ENCODE results near the gene GAGE10. TPM values are rescaled to one million over a fixed set of nuclear protein-coding genes. Genes with fewer than 3 reads are reported as not detected.

Gene GAGE10
- total RNA-seq, 1 donor from 2014 or later: not detected

- Mint-ChIP-seq H3K4me1 (ENCODE audit: low read depth, unreplicated experiment) (peaks cover 2% of the 10 kb centered on the region), H3K9me3 (ENCODE audit: unreplicated experiment) (no peaks in the 10 kb centered on the region), H3K27ac (ENCODE audit: unreplicated experiment) (no peak overlapping the region), H3K4me3 (ENCODE audit: unreplicated experiment) (no peak overlapping the region), H3K36me3 (ENCODE audit: unreplicated experiment) (no peaks in the 10 kb centered on the region), H3K27me3 (ENCODE audit: unreplicated experiment) (peaks cover 2% of the 10 kb centered on the region)
- no peak for TF ChIP-seq CTCF (IDR thresholded peaks at IDR 0.05; ENCODE audit: partially characterized antibody, unreplicated experiment)
- DNase-seq: no peak
These were observed 5.3 kb downstream of the GAGE10 start for GRCh38 chrX:49308604-49309269.

- Mint-ChIP-seq H3K27ac (ENCODE audit: unreplicated experiment) (no peak overlapping the region), H3K4me1 (ENCODE audit: low read depth, unreplicated experiment) (peaks cover 2% of the 10 kb centered on the region), H3K27me3 (ENCODE audit: unreplicated experiment) (peaks cover 2% of the 10 kb centered on the region), H3K36me3 (ENCODE audit: unreplicated experiment) (no peaks in the 10 kb centered on the region), H3K9me3 (ENCODE audit: unreplicated experiment) (no peaks in the 10 kb centered on the region), H3K4me3 (ENCODE audit: unreplicated experiment) (no peak overlapping the region)
- no peak for TF ChIP-seq CTCF (IDR thresholded peaks at IDR 0.05; ENCODE audit: partially characterized antibody, unreplicated experiment)
- DNase-seq: no peak
These were observed 6.0 kb downstream of the GAGE10 start for GRCh38 chrX:49309401-49309981.

- Mint-ChIP-seq H3K36me3 (ENCODE audit: unreplicated experiment) (no peaks in the 10 kb centered on the region), H3K4me3 (ENCODE audit: unreplicated experiment) (no peak overlapping the region), H3K27ac (ENCODE audit: unreplicated experiment) (no peak overlapping the region), H3K9me3 (ENCODE audit: unreplicated experiment) (no peaks in the 10 kb centered on the region), H3K4me1 (ENCODE audit: low read depth, unreplicated experiment) (peaks cover 2% of the 10 kb centered on the region), H3K27me3 (ENCODE audit: unreplicated experiment) (peaks cover 2% of the 10 kb centered on the region)
- TF ChIP-seq CTCF (IDR thresholded peaks at IDR 0.05; ENCODE audit: partially characterized antibody, unreplicated experiment): no peak
- no peak for DNase-seq
These were observed 6.9 kb downstream of the GAGE10 start for GRCh38 chrX:49310371-49310770.

GRCh38 chrX:49312176-49312575, 8.7 kb downstream of the GAGE10 start:
- DNase-seq: no peak
- H3K27ac Mint-ChIP-seq (ENCODE audit: unreplicated experiment): no peak overlapping the region

More at GRCh38 chrX:49312176-49312575, 8.7 kb downstream of the GAGE10 start:
- no peaks in the 10 kb centered on the region for H3K36me3 Mint-ChIP-seq (ENCODE audit: unreplicated experiment)
- H3K4me1 Mint-ChIP-seq (ENCODE audit: low read depth, unreplicated experiment): peaks cover 2% of the 10 kb centered on the region
- TF ChIP-seq CTCF (IDR thresholded peaks at IDR 0.05; ENCODE audit: partially characterized antibody, unreplicated experiment): no peak
- peaks cover 2% of the 10 kb centered on the region for H3K27me3 Mint-ChIP-seq (ENCODE audit: unreplicated experiment)
- no peak overlapping the region for H3K4me3 Mint-ChIP-seq (ENCODE audit: unreplicated experiment)
- no peaks in the 10 kb centered on the region for H3K9me3 Mint-ChIP-seq (ENCODE audit: unreplicated experiment)

Data from glutamatergic neuron (in vitro differentiated cells).